Vagina (tissue), 2 donors: ENCODE measurements around the gene PACSIN1.

ENCODE experiments used
- POLR2AphosphoS5 ChIP-seq, 2 donors: sonication (generic); formaldehyde crosslinking; IDR thresholded peaks; one replicate each; pipeline ENCODE4 v1.9.0; 2017; ENCODE audit warnings: antibody characterized with exemption in 2 of 2, mild to moderate bottlenecking in 2 of 2, low read depth in 1 of 2; ENCODE audit not compliant: insufficient read depth in 1 of 2
- TF ChIP-seq, protein P1 (sequence below), 3 experiments: fragments of 450-650 bp in 2 of 3; fragments of 200-600 bp in 1 of 3; sonication (generic) in 1 of 3; IDR thresholded peaks; one replicate each; pipeline ENCODE4 v1.5.1; 2017 to 2019; ENCODE audit warnings: antibody characterized with exemption in 3 of 3, mild to moderate bottlenecking in 2 of 3, moderate library complexity in 2 of 3

- TF ChIP-seq, protein P1, sequence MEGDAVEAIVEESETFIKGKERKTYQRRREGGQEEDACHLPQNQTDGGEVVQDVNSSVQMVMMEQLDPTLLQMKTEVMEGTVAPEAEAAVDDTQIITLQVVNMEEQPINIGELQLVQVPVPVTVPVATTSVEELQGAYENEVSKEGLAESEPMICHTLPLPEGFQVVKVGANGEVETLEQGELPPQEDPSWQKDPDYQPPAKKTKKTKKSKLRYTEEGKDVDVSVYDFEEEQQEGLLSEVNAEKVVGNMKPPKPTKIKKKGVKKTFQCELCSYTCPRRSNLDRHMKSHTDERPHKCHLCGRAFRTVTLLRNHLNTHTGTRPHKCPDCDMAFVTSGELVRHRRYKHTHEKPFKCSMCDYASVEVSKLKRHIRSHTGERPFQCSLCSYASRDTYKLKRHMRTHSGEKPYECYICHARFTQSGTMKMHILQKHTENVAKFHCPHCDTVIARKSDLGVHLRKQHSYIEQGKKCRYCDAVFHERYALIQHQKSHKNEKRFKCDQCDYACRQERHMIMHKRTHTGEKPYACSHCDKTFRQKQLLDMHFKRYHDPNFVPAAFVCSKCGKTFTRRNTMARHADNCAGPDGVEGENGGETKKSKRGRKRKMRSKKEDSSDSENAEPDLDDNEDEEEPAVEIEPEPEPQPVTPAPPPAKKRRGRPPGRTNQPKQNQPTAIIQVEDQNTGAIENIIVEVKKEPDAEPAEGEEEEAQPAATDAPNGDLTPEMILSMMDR (IDR thresholded peaks at IDR 0.05) = no peak
- no peak for TF ChIP-seq POLR2AphosphoS5 (IDR thresholded peaks at IDR 0.05; ENCODE audit: insufficient read depth in 1 of 2, low read depth in 1 of 2)
Measured at GRCh38 chr6:34584694-34585093, 118.8 kb downstream of the PACSIN1 start.
